HCT116 (cell line): ENCODE results near the gene IFNGR2. TPM values are rescaled to one million over a fixed set of nuclear protein-coding genes. Genes with fewer than 3 reads are reported as not detected.

Experiments
- ATAC-seq: fragments of 200-7000 bp; cut with Tn5 transposase; 2 replicates; pipeline ENCODE4 v1.9.1; 2020; ENCODE audit warnings: mild to moderate bottlenecking, moderate library complexity
- BruUV-seq: library from RNA; stranded (reverse); fragments of 400-500 nt; replicated peaks from 2 replicates; lab custom pipeline; 2021; lab: Mats Ljungman, UMichigan
- CTCF ChIA-PET: fragments of 300-600 bp; sonication (Branson Sonifier 250); formaldehyde crosslinking; loops from one replicate; lab custom pipeline; 2021; ENCODE audit warnings: antibody characterized with exemption; lab: Charles Lee
- POLR2A ChIA-PET: fragments of 300-600, 350-600 bp; sonication (Branson Sonifier 250); formaldehyde crosslinking; loops from one replicate; lab custom pipeline; 2021; ENCODE audit warnings: antibody characterized with exemption; lab: Charles Lee
- RAD21 ChIA-PET, 2 experiments: fragments of 300-600 bp; sonication (Branson Sonifier 250); formaldehyde crosslinking; loops; one replicate each; lab custom pipeline; 2023; ENCODE audit warnings: low total read pairs in 2 of 2; ENCODE audit not compliant: uncharacterized antibody in 2 of 2, unreplicated experiment in 2 of 2, low non-redundant PET in 1 of 2; lab: Charles Lee
- DNase-seq: peaks from one replicate; pipeline ENCODE4 v3.0.0-alpha.2; 2010; ENCODE audit warnings: low read depth, low spot score
- H2AFZ ChIP-seq: fragments of 200-600 bp; shearing (Covaris generic), sonication (generic); 2 replicates; pipeline ENCODE4 v1.6.1; 2017; ENCODE audit warnings: low read depth, mixed run types, mixed read lengths, antibody characterized with exemption, low read length; ENCODE audit not compliant: poor library complexity, severe bottlenecking
- H3K27ac ChIP-seq: 2 replicates; pipeline ENCODE4 v1.5.1; 2012; ENCODE audit warnings: low read depth, low read length
- H3K27me3 ChIP-seq: fragments of 200-600 bp; sonication (generic); 2 replicates; pipeline ENCODE4 v1.6.1; 2016; ENCODE audit warnings: mixed run types, low read length, mixed read lengths; ENCODE audit not compliant: insufficient read depth
- H3K36me3 ChIP-seq, 2 experiments: fragments of 200-500 bp in 1 of 2; fragments of 200-600 bp in 1 of 2; sonication (Bioruptor generic) in 1 of 2; sonication (generic) in 1 of 2; 2 replicates each; pipeline versions ENCODE4 v1.5.1 to v1.6.1; 2014 to 2016; ENCODE audit warnings: low read length in 2 of 2, inconsistent platforms in 1 of 2, mixed read lengths in 1 of 2, mixed run types in 1 of 2; ENCODE audit not compliant: insufficient read depth in 2 of 2, control insufficient read depth in 1 of 2
- H3K4me1 ChIP-seq, 2 experiments: fragments of 200-600 bp in 1 of 2; sonication (generic) in 1 of 2; 2 replicates each; pipeline versions ENCODE4 v1.5.1 to v1.6.1; 2012 to 2017; ENCODE audit warnings: low read length in 2 of 2, inconsistent platforms in 1 of 2, mild to moderate bottlenecking in 1 of 2, mixed read lengths in 1 of 2, mixed run types in 1 of 2, moderate library complexity in 1 of 2; ENCODE audit not compliant: insufficient read depth in 2 of 2, control insufficient read depth in 1 of 2
- H3K4me2 ChIP-seq: fragments of 200-600 bp; sonication (generic); 2 replicates; pipeline ENCODE4 v1.6.1; 2017; ENCODE audit warnings: mixed run types, low read length, mixed read lengths
- H3K4me3 ChIP-seq, 2 experiments: fragments of 200-600 bp in 1 of 2; sonication (generic) in 1 of 2; replicated peaks in 1 of 2; 2 replicates each; pipeline ENCODE4 v1.5.1; 2011 to 2016; ENCODE audit warnings: low read length in 2 of 2, control low read depth in 1 of 2, low read depth in 1 of 2, mild to moderate bottlenecking in 1 of 2, mixed read lengths in 1 of 2, mixed run types in 1 of 2
- H3K79me2 ChIP-seq: fragments of 200-600 bp; sonication (generic); 2 replicates; pipeline ENCODE4 v1.6.1; 2017; ENCODE audit warnings: mild to moderate bottlenecking, mixed run types, low read length, moderate library complexity, mixed read lengths; ENCODE audit not compliant: insufficient read depth
- H3K9ac ChIP-seq: fragments of 200-600 bp; sonication (generic); 2 replicates; pipeline ENCODE4 v1.6.1; 2016; ENCODE audit warnings: low read length, mixed read lengths
- H3K9me2 ChIP-seq: fragments of 200-600 bp; sonication (generic), shearing (Covaris generic); 2 replicates; pipeline ENCODE4 v1.6.1; 2017; ENCODE audit warnings: mixed run types, mild to moderate bottlenecking, moderate library complexity; ENCODE audit not compliant: insufficient read depth
- H3K9me3 ChIP-seq, 2 experiments: fragments of 200-500 bp in 1 of 2; fragments of 200-600 bp in 1 of 2; sonication (Bioruptor generic) in 1 of 2; sonication (generic) in 1 of 2; 2 replicates each; pipeline ENCODE4 v1.6.1; 2014 to 2017; ENCODE audit warnings: low read length in 2 of 2, mixed read lengths in 2 of 2, inconsistent platforms in 1 of 2, low read depth in 1 of 2, mild to moderate bottlenecking in 1 of 2, mixed run types in 1 of 2, moderate library complexity in 1 of 2; ENCODE audit not compliant: control insufficient read depth in 1 of 2, insufficient read depth in 1 of 2
- H4K20me1 ChIP-seq: fragments of 200-600 bp; sonication (generic), shearing (Covaris generic); 2 replicates; pipeline ENCODE4 v1.6.1; 2017; ENCODE audit warnings: mixed run types, mild to moderate bottlenecking, moderate library complexity; ENCODE audit not compliant: insufficient read depth
- CBX3 ChIP-seq: IDR thresholded peaks from 2 replicates; pipeline ENCODE4 v1.6.1; 2012; ENCODE audit warnings: low read depth
- EGR1 ChIP-seq: IDR thresholded peaks from 2 replicates; pipeline ENCODE4 v1.6.1; 2012; ENCODE audit warnings: low read depth
- RAD21 ChIP-seq: IDR thresholded peaks from 2 replicates; pipeline ENCODE4 v1.6.1; 2012; ENCODE audit warnings: low read depth, mild to moderate bottlenecking
- TCF7L2 ChIP-seq: IDR thresholded peaks from 2 replicates; pipeline ENCODE4 v1.7.0; 2011; ENCODE audit warnings: borderline replicate concordance, inconsistent platforms; ENCODE audit not compliant: insufficient read depth, insufficient read length; ENCODE audit errors: extremely low read depth
- ZBTB33 ChIP-seq: IDR thresholded peaks from 2 replicates; pipeline ENCODE4 v1.6.1; 2011; ENCODE audit warnings: mild to moderate bottlenecking, low read length, moderate library complexity; ENCODE audit not compliant: insufficient replicate concordance; ENCODE audit errors: extremely low read depth
- ZFX ChIP-seq: fragments of 450-650 bp; IDR thresholded peaks from 2 replicates; pipeline ENCODE4 v1.6.1; 2017
- intact Hi-C: fragments of 100-400 bp; cut with micrococcal nuclease; formaldehyde crosslinking; loops from 2 replicates; pipeline ENCODE4 v1.10.0; 2022
- total RNA-seq: library from RNA; stranded (reverse); gene quantifications from one replicate; pipeline ENCODE4 v1.2.1, GENCODE V29; 2021; ENCODE audit not compliant: unreplicated experiment
- TF ChIP-seq, protein P1 (sequence below): IDR thresholded peaks from 2 replicates; pipeline ENCODE4 v1.6.1; 2012; ENCODE audit warnings: low read depth

IFNGR2 gene
- total RNA-seq, 1 experiment from 2014 or later: 44.6 TPM

DNA sequence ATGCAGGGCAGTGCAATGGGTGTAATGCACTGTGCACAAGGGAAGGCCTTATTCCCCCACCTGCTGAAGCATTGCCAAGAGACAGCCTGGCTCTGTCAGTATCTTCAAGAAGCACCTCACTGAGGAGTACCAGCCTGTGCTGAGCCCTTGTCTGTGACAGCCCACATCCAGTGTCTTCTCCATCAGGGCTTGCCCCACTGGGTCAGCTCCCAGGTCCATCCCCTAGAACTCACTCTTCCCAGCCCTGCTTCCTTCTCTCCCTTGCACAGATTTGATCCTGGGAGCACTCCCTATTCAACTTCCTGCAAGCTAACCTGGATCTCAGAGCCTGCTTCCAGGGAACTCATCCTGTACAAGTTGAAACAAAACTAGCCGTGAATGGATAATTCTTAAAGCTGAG is 33.6 kb upstream of the IFNGR2 start:
- Histone ChIP-seq H3K9me2 (no peaks in the 10 kb centered on the region), H3K4me3 (no peak overlapping the region), H3K27ac (no peak overlapping the region), H3K79me2 (no peaks in the 10 kb centered on the region), H3K36me3 (no peaks in the 10 kb centered on the region), H3K4me1 (peaks cover 10 to 11% of the 10 kb centered on the region in 2 experiments), H2AFZ (no peak overlapping the region), H3K9ac (no peak overlapping the region), H4K20me1 (no peaks in the 10 kb centered on the region), H3K27me3 (no peaks in the 10 kb centered on the region), H3K9me3 (peaks cover 12 to 21% of the 10 kb centered on the region in 2 experiments; a peak in 2 of 4 replicates), H3K4me2 (no peak overlapping the region)
- TF ChIP-seq ZFX (no peak), EGR1 (no peak), TCF7L2 (no peak), RAD21 (no peak), ZBTB33 (no peak), CBX3 (no peak)
- TF ChIP-seq, protein P1, sequence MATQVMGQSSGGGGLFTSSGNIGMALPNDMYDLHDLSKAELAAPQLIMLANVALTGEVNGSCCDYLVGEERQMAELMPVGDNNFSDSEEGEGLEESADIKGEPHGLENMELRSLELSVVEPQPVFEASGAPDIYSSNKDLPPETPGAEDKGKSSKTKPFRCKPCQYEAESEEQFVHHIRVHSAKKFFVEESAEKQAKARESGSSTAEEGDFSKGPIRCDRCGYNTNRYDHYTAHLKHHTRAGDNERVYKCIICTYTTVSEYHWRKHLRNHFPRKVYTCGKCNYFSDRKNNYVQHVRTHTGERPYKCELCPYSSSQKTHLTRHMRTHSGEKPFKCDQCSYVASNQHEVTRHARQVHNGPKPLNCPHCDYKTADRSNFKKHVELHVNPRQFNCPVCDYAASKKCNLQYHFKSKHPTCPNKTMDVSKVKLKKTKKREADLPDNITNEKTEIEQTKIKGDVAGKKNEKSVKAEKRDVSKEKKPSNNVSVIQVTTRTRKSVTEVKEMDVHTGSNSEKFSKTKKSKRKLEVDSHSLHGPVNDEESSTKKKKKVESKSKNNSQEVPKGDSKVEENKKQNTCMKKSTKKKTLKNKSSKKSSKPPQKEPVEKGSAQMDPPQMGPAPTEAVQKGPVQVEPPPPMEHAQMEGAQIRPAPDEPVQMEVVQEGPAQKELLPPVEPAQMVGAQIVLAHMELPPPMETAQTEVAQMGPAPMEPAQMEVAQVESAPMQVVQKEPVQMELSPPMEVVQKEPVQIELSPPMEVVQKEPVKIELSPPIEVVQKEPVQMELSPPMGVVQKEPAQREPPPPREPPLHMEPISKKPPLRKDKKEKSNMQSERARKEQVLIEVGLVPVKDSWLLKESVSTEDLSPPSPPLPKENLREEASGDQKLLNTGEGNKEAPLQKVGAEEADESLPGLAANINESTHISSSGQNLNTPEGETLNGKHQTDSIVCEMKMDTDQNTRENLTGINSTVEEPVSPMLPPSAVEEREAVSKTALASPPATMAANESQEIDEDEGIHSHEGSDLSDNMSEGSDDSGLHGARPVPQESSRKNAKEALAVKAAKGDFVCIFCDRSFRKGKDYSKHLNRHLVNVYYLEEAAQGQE: no peak
- ChIA-PET CTCF (no interaction called here), RAD21 (no interaction called here), POLR2A (no interaction called here)
- ATAC-seq: no peak
- BruUV-seq: no TSS peak
- DNase-seq: no peak
- intact Hi-C loops: no loop called here
